PC-3 (cell line): ENCODE results near the gene SUCO.
"Not testable (repeated sequence)": the region's sequence is repeated elsewhere in the genome, so short reads cannot be mapped to it uniquely, and the experiment has no call there.

Experiments
- EZH2 ChIP-seq: fragments of 300-600 bp; sonication (generic); IDR thresholded peaks from one replicate; pipeline ENCODE4 v1.6.1; 2017; ENCODE audit warnings: antibody characterized with exemption, mild to moderate bottlenecking, low read length; ENCODE audit not compliant: unreplicated experiment
- EZH2phosphoT487 ChIP-seq: fragments of 300-600 bp; sonication (generic); IDR thresholded peaks from 2 replicates; pipeline ENCODE4 v1.6.1; 2018; ENCODE audit warnings: mild to moderate bottlenecking, antibody characterized with exemption, low read length, borderline replicate concordance
- TF ChIP-seq, protein P1 (sequence below): fragments of 300-600 bp; sonication (generic); conservative IDR thresholded peaks from 2 replicates; pipeline ENCODE4 v1.5.1; 2017; ENCODE audit warnings: antibody characterized with exemption, low read depth, mild to moderate bottlenecking, low read length

DNA sequence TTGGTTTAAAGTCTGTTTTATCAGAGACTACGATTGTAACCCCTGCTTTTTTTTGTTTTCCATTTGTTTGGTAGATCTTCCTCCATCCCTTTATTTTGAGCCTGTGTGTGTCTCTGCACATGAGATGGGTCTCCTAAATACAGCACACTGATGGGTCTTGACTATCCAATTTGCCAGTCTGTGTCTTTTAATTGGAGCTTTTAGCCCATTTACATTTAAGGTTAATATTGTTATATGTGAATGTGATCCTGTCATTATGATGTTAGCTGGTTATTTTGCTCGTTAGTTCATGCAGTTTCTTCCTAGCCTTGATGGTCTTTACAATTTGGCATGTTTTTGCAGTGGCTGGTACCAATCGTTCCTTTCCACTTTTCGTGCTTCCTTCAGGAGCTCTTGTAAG lies 62.1 kb downstream of the SUCO start:
- not testable (repeated sequence) for TF ChIP-seq EZH2, EZH2phosphoT487
- TF ChIP-seq, protein P1, sequence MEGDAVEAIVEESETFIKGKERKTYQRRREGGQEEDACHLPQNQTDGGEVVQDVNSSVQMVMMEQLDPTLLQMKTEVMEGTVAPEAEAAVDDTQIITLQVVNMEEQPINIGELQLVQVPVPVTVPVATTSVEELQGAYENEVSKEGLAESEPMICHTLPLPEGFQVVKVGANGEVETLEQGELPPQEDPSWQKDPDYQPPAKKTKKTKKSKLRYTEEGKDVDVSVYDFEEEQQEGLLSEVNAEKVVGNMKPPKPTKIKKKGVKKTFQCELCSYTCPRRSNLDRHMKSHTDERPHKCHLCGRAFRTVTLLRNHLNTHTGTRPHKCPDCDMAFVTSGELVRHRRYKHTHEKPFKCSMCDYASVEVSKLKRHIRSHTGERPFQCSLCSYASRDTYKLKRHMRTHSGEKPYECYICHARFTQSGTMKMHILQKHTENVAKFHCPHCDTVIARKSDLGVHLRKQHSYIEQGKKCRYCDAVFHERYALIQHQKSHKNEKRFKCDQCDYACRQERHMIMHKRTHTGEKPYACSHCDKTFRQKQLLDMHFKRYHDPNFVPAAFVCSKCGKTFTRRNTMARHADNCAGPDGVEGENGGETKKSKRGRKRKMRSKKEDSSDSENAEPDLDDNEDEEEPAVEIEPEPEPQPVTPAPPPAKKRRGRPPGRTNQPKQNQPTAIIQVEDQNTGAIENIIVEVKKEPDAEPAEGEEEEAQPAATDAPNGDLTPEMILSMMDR, result not testable (repeated sequence)
